ENCODE data around the gene NPTXR.

NPTXR gene

GRCh38 chr22:38833061-38833460 lies 10.8 kb downstream of the NPTXR start:
- H3K9ac ChIP-seq (ENCODE audit: low read length) = no peak overlapping the region
- H3F3A ChIP-seq (ENCODE audit: insufficient read depth, low read length) = no peaks in the 10 kb centered on the region
- no peak overlapping the region for H2AFZ ChIP-seq (ENCODE audit: low read length)
- no peaks in the 10 kb centered on the region for H3K4me1 ChIP-seq (ENCODE audit: insufficient read depth, low read length, severe bottlenecking)
- no peak overlapping the region for H3K4me3 ChIP-seq (ENCODE audit: low read depth, low read length, poor library complexity, severe bottlenecking)
- H3K27ac ChIP-seq (ENCODE audit: low read depth, low read length, poor library complexity, severe bottlenecking) = no peak overlapping the region
- no peaks in the 10 kb centered on the region; the same call in 1 of the 2 replicates for H3K27me3 ChIP-seq (ENCODE audit: insufficient read depth, low read length)
- H3K9me3 ChIP-seq (ENCODE audit: low read length) = no peaks in the 10 kb centered on the region
- H3K36me3 ChIP-seq (ENCODE audit: insufficient read depth, low read length) = no peaks in the 10 kb centered on the region
- H3K4me2 ChIP-seq (ENCODE audit: low read length) = no peak overlapping the region
- no peak for TF ChIP-seq EZH2 (IDR thresholded peaks at IDR 0.05; ENCODE audit: borderline replicate concordance, low read length)
- no peak for TF ChIP-seq CTCF (IDR thresholded peaks at IDR 0.05; ENCODE audit: low read length)
- no peaks in the 10 kb centered on the region for H4K20me1 ChIP-seq (ENCODE audit: insufficient read depth, low read length)
- H3K9me2 ChIP-seq (ENCODE audit: low read depth, low read length) = no peaks in the 10 kb centered on the region
- H3K79me2 ChIP-seq (ENCODE audit: insufficient read depth, low read length) = no peaks in the 10 kb centered on the region

DNA sequence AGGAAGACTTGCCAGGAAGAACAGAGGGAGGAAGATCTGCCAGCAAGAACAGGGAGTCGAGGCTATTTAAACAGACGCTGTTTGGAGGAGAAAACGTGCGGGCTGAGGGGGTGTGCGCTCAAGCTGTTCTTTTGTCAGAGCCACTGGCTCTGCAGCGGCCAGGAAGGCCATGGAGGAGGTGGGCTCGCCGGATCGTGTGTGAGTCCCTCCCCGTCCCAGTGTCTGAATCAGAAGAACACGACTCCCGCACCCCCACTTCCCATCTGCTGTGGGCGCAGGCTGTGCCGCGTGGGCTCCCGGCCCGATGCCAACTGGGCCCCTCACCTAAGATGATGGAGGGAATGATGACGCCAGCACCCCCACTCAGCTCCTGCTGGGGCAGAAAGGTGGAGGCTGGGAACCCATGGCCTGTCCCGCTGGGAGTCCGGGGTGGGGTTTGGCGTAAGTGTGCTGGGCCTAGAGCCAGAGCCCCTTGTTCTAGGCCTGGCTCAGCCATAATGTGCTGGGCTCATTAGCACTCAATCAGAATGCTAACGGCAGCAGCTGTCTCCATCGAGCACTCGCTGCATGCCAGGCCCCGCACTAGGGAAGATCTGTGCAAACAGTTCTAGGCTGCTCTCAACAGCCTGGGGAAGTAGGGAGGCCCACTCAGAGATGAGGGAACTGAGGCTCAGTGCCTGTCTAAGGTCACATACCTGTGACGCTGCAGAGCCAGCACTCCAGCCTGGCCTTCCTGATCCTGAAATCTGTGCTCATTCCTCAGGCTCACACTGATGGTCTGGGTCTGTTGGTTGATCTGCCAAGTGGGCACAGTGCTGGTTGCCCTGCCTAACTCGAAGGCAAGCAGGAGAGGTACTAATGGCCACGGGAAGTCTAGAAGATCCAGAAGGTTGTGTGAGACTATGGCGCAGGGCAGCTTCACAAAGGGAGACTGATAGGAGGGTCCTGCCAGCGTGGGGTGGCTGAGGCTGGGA lies 11.5 kb downstream of the NPTXR start:
- Histone ChIP-seq H4K20me1 (ENCODE audit: insufficient read depth, low read length) (no peaks in the 10 kb centered on the region), H3K9ac (ENCODE audit: low read length) (no peak overlapping the region), H3K27me3 (ENCODE audit: insufficient read depth, low read length) (no peaks in the 10 kb centered on the region; the same call in 1 of the 2 replicates), H3K79me2 (ENCODE audit: insufficient read depth, low read length) (no peaks in the 10 kb centered on the region), H3K4me2 (ENCODE audit: low read length) (no peak overlapping the region), H3K9me3 (ENCODE audit: low read length) (no peaks in the 10 kb centered on the region), H3F3A (ENCODE audit: insufficient read depth, low read length) (no peaks in the 10 kb centered on the region), H3K9me2 (ENCODE audit: low read depth, low read length) (no peaks in the 10 kb centered on the region), H2AFZ (ENCODE audit: low read length) (no peak overlapping the region), H3K4me3 (ENCODE audit: low read depth, low read length, poor library complexity, severe bottlenecking) (no peak overlapping the region), H3K36me3 (ENCODE audit: insufficient read depth, low read length) (no peaks in the 10 kb centered on the region), H3K4me1 (ENCODE audit: insufficient read depth, low read length, severe bottlenecking) (no peaks in the 10 kb centered on the region), H3K27ac (ENCODE audit: low read depth, low read length, poor library complexity, severe bottlenecking) (no peak overlapping the region)
- TF ChIP-seq CTCF (IDR thresholded peaks at IDR 0.05; ENCODE audit: low read length) (no peak), EZH2 (IDR thresholded peaks at IDR 0.05; ENCODE audit: borderline replicate concordance, low read length) (no peak)

GRCh38 chr22:38831166-38831945 lies 12.5 kb downstream of the NPTXR start:
- H3K4me3 ChIP-seq (ENCODE audit: low read depth, low read length, poor library complexity, severe bottlenecking) = no peak overlapping the region
- no peaks in the 10 kb centered on the region for H3K36me3 ChIP-seq (ENCODE audit: insufficient read depth, low read length)
- no peaks in the 10 kb centered on the region for H3K9me3 ChIP-seq (ENCODE audit: low read length)
- H3F3A ChIP-seq (ENCODE audit: insufficient read depth, low read length) = no peaks in the 10 kb centered on the region
- H3K9me2 ChIP-seq (ENCODE audit: low read depth, low read length) = no peaks in the 10 kb centered on the region
- no peaks in the 10 kb centered on the region; the same call in 1 of the 2 replicates for H3K27me3 ChIP-seq (ENCODE audit: insufficient read depth, low read length)
- H3K4me1 ChIP-seq (ENCODE audit: insufficient read depth, low read length, severe bottlenecking) = no peaks in the 10 kb centered on the region
- H4K20me1 ChIP-seq (ENCODE audit: insufficient read depth, low read length) = no peaks in the 10 kb centered on the region
- TF ChIP-seq CTCF (IDR thresholded peaks at IDR 0.05; ENCODE audit: low read length) = no peak
- no peak for TF ChIP-seq EZH2 (IDR thresholded peaks at IDR 0.05; ENCODE audit: borderline replicate concordance, low read length)
- no peak overlapping the region for H3K4me2 ChIP-seq (ENCODE audit: low read length)
- H3K79me2 ChIP-seq (ENCODE audit: insufficient read depth, low read length) = no peaks in the 10 kb centered on the region
- H2AFZ ChIP-seq (ENCODE audit: low read length) = no peak overlapping the region
- H3K9ac ChIP-seq (ENCODE audit: low read length) = no peak overlapping the region
- H3K27ac ChIP-seq (ENCODE audit: low read depth, low read length, poor library complexity, severe bottlenecking) = no peak overlapping the region
